ENCODE measurements around the gene P2RX6.

DNA sequence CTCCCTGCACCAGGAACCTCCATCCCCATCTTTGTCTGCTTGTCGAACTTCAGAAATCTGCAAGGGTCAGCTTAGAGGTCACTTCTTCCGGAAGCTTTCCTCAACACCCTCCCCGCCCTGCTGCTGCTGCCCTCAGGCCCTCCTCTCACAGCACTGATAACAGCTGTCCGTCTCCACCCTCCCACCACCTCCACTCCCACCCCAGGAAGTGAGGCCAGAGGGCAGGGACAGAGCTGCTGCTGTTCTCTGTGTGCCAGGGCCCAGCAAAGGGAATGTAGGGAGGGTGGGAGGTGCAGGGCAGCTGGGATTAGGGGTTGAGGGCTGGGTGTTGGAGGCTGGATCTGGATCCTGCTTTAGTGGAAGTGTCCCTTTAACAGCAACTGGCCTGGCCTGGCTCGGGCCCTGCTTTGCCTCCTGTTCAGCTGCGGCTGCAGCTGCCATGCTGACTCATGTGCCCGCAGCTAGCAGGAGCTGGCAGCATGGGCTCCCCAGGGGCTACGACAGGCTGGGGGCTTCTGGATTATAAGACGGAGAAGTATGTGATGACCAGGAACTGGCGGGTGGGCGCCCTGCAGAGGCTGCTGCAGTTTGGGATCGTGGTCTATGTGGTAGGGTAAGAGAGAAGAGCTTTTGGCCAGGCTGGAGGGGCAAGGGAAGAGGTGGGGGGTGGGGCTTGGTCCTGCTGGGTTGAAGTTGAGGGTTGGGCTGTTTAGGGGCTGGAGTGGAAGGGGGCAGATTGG is at the start of gene P2RX6:
- TF ChIP-seq, protein P1, sequence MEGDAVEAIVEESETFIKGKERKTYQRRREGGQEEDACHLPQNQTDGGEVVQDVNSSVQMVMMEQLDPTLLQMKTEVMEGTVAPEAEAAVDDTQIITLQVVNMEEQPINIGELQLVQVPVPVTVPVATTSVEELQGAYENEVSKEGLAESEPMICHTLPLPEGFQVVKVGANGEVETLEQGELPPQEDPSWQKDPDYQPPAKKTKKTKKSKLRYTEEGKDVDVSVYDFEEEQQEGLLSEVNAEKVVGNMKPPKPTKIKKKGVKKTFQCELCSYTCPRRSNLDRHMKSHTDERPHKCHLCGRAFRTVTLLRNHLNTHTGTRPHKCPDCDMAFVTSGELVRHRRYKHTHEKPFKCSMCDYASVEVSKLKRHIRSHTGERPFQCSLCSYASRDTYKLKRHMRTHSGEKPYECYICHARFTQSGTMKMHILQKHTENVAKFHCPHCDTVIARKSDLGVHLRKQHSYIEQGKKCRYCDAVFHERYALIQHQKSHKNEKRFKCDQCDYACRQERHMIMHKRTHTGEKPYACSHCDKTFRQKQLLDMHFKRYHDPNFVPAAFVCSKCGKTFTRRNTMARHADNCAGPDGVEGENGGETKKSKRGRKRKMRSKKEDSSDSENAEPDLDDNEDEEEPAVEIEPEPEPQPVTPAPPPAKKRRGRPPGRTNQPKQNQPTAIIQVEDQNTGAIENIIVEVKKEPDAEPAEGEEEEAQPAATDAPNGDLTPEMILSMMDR (IDR thresholded peaks at IDR 0.05; ENCODE audit: poor library complexity) = no peak
- TF ChIP-seq EZH2 (IDR thresholded peaks at IDR 0.05; ENCODE audit: borderline replicate concordance) = no peak
- no peak for TF ChIP-seq EZH2phosphoT487 (IDR thresholded peaks at IDR 0.05; ENCODE audit: low read depth, severe bottlenecking, unreplicated experiment)

All from hepatocyte (in vitro differentiated cells).